NCI-H1694 (cell line): ENCODE data around the gene TMEM63C.

ENCODE experiments used
- DNase-seq: peaks from one replicate; lab custom pipeline; 2025; lab: John Stamatoyannopoulos, UW

Gene TMEM63C

DNA sequence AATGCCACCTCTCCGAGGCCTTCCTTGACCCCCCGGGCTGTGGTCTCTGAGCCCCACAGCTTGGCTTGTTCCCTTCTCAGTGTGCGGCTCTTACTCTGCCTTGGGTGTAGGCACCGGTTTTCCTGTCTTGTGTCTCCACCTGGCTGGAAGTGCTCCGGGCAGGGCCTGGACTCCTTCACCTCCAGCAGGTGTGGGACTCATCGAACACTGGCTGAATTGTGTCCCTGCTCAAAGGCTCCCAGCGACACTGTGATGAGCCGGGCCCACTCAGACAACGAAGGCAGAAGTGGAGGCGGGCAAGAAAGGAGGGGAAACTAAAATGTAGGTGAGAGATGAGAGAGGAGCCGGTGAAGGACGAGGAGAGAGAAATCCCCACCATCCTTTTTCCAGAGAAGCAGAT is 18.0 kb downstream of the TMEM63C start:
- DNase-seq = no peak

GRCh38 chr14:77200406-77200985 is 18.9 kb downstream of the TMEM63C start:
- peak; percentile 97 for DNase-seq

- DNase-seq = no peak
Measured at GRCh38 chr14:77201696-77202095, 20.1 kb downstream of the TMEM63C start.

DNA sequence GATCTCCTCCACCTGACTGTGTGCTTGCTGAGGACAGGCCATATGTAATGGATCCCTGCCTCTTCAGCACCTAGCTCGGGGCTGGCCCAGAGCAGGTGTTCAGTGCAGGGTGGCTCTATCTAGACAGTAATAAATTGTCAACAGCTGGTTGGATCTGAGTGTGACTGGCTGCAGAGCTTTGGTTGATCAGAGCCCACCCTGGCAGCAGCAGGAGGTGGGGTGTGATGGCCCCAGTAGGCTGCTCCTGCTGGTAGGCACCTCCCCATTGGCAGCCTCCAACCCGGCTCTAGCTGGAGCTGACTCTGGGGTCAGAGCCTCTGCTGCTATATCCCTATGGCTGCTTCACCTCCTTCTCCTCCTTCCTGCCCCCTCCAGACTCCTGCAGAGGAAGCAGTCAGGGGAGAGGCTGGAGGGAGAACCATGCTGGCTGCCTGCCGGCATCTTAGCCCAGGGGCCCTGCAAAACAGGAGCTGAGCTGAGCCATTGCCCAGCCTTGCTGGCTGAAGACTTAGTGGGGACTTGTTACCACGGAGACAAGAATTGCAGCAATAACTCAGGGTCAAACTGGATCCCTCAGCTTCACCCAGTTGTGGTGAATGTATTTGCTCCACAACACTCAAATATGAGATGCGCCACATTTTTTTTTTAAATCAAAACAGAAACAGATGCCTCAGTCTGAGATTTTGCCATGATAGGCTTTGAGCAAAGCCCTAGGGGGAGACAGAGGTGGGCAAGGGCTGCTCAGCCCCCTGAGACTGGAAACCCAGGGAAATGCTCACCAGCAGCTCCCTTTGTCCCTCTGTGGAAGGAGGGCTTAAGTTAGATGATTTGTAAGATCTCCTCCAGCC is 22.2 kb downstream of the TMEM63C start:
- peak; percentile 92 for DNase-seq

DNA sequence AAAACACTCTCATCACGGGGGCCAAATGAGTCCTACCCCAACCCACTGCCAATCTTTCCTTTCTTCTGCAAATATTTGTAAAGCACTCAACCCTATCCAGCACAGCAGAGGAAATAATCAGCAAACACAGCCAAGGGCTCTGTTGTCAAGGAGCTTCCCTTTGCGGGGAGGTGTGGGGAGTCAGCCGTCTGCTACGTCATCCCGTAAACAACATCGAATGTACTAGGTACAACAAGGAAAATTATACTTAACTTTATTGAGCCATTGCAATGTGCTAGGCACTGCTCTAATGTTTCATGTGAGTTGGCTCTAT is 22.8 kb downstream of the TMEM63C start:
- DNase-seq = peak; percentile 86

- no peak for DNase-seq
Measured at GRCh38 chr14:77204907-77205306, 23.3 kb downstream of the TMEM63C start.

DNA sequence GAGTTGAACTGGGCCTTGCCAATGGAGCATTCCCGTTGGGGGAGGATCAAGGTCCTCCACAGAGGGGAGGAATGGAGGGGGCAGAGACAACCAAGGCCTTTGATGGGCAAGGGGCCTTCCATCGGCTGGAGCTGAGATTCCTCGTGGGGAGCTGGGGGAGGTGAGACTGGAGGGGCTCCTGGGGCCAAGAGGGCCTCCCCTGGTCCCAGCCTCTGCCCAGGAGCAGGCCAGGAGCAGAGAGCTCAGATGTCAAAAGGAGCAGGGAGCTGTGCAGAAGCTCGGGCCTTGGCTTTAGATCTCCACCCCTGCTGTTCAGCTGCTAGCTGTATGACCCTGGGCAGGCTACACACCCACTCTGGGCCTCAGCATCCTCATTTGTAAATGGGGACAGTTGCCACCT is 24.0 kb downstream of the TMEM63C start:
- no peak for DNase-seq

DNA sequence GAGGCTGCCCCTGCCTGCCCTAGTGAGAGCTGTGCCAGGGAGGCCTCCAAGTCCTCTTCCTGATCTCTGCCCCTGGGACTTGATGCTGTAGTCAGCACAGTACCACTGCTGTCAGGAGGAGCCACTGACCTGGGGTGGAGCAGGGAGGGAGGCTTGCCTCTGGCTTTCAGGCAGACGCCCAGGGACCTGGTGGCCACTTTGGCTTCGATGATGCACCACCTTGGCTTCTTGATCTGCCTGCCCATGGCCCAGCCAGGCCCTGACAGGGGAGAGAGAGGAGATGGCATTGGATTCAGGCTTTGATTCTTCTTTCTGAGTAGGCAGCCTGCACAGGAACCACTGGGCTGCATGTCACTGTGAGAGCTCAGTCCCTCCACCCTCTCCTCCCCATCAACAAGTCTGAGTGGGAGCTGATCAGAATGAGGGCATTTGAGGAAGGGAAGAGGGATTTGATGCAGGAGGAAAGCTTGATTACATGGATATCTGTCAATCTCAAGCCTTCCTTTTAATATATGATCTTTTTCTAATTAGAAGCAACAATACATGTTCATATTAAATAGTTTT is 24.7 kb downstream of the TMEM63C start:
- DNase-seq = no peak

DNA sequence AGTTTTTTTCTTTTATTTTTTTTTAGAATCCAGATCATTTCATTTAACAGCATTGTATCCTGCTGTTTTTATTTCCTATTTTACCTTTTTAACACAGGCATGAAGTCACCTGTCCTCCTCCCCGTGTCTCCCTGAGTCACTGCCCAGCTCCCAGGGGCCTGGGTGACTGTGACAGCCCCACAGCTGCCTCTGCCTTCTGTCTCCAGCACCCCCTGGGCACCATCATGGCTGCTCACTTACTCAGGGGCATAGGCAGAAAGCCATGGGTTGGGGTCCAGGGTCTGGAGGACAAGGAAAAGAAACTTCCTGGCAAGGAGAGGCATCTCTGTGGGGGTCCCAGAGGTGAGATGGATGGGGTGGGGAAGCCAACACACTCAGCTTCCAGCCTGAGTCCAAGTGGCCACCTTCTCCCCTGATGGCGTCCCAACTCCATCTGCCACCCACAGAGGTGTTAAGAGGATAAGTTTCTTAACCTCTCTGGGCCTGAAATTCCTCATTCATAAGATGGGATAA is 25.3 kb downstream of the TMEM63C start:
- peak; percentile 44 for DNase-seq

DNA sequence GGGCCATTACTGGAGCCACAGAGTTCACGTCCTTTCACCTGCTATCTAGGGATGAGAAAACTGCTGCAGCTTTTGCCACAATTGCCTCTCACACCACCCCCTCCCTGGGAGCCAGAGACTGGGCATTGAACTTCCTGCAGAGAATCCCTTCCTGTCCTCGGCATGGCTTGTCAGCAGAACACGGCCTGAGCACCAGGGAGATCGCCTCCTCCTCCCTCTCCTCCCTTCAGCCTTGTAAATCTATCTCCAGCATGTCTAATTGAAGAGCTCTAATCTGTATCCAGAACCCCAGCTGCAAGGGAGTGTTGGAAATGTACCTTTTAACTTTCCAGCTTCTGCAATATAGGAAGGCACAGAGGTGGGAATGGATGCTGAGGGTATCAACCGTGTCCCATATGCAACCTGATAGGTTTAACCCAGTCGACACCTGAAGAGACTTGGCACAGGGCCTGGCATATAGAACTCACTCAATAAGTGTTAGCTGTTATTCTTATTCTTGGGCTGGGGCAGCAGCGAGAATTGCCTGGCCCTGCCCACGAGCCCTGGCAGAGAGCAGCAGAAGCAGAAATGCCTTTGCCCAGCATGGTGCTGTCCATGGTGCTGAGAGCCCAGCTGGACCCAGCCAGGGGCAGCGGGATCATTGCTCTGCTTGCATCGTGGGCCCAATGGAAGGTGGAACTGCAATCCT is 26.8 kb downstream of the TMEM63C start:
- no peak for DNase-seq

GRCh38 chr14:77208979-77209318 is 27.4 kb downstream of the TMEM63C start:
- DNase-seq = no peak

DNA sequence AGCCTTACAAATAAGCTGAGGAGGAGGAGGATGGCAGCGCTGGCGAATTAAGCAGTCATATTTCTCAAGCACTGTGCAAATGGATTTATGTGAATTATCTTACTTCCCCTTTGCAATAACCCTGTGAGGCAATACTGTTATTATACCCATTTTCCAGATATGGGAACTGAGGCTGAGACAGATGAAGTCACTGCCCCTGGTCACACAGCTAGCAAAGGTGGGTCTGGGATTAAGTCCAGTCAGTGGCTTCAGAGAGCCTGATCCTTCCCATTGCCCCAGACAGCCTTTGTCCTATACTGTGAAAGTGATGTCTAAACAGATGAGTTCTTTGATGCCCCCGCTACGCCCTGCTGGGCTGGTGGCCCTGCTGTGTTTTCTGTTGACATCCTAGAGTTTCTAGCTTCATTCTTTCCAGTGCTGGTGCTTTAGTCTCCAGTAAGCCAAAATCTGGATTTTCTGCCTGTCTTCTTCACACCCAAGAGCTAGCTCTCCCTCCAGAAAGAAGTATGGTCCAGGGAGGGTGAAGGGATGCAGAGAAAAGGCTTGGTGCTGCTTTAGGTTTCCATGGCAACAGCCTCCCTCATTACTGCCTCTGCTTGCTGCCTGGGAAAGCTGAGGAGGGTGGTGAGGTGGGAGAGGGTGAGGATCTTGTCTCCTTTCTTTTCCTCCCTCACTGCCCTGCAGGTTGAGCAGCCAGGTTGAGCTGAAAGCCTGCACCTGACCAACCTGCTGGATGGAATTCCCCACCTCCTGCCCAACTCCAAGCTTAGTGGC is 30.7 kb downstream of the TMEM63C start:
- DNase-seq = no peak

DNA sequence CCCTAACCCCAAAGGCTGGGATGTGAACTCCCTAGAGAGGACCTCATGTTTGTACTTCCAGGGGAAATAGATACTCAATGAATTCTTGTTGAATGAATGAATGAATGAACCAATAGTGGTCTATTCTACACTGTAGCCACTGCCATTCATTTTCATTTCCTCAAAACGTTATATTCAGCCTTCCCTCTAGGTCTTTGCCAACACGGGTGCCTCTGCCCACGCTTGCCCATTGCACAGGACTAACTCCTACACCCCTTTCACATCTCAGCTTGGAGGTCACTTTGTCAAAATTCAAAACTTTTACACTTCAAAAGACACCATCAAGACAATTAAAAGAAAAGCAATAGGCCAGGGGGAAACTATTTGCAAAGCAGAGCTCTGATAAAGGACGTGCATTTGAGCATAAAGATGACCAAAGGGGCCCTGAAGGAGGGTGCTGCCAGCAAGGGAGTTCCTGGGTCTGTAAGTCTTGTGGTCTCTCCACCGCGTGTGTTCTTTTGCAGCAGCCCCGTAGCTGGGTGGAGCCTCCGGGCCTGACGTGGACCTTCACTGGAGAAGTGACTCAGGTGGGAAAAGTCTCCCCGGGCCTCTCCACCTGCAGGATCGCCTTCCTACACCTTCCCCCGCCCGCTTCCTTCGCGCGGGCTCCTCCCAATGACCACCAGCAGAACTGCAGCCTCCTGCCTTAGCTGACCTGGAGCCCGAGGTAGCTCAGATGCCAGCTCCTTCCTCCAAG is 31.5 kb downstream of the TMEM63C start:
- DNase-seq = peak; percentile 66

GRCh38 chr14:77213679-77214016 is 32.0 kb downstream of the TMEM63C start:
- DNase-seq = no peak

GRCh38 chr14:77214216-77214615 is 32.6 kb downstream of the TMEM63C start:
- DNase-seq = no peak

DNA sequence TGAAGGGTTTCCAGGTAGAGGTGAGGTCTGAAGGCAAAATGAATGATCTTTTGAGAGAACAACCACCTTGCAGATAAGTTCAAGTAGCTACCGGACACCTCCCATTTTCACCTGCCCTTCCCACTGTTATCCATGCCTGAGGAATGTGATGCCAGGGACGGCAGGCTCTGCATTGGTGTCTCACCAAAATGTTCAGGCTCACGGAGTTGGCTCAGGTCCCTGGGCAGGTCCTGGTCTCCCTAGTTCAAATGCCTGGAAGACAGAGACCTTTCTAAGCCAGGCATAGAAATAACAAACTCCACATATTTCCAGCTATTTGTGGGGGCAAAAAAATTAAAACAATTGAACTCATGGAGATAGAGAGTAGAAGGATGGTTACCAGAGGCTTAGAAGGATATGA is 36.0 kb downstream of the TMEM63C start:
- no peak for DNase-seq

DNA sequence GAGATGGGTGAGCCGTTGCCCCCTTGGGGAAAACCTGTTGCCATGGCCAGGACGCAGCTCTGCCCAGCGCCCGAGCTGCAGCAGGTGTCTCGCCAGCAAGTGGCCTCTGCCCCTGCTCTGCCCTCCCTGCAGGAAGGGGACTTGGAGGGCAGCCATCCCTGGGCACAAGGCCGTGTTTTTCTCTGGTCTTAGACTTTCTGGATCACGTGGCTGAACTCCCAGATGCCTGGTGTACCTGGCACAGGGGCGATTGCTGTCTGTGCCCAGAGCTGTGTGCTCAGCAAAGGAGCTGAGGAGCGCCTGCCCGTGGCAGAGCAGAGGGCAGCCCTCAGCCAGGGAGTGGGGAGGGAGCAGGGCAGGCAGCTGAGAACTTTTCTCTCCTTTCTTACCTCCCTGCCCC is 38.0 kb downstream of the TMEM63C start:
- no peak for DNase-seq

DNA sequence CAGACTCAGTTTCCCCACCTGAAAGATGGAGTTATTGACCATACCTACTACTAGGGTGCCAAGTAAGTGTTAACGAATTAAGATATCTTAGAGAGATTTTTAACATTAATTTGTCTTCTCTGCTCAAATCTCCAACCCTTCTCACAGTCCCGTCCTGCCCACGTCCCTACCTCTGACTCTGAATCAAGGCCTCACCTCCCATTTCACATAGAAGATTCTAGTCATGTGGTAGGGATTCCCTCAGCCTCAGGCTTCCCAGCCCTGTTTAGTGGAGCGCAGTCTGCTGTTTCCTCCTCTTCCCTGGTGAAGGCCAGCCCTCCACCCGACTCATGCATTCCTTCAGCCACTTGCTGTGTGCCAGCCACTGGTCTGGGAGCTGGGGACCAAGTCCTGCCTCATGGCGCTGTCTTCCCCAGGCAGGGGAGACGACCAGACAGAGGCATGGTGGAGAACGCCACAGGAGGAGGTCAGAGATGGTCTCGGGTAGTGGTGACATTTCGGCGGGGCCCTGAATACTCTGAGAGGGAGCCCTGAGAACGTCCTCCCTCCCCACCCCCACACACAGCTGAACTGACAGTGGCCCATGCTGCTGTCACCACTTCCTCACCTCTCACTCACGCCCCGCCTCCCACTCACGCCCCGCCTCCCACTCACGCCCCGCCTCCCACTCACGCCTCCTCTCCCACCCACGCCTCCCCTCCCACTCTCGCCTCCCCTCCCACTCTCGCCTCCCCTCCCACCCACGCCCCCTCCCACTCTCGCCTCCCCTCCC is 38.8 kb downstream of the TMEM63C start:
- DNase-seq = no peak

GRCh38 chr14:77221241-77221871 is 39.8 kb downstream of the TMEM63C start:
- no peak for DNase-seq

GRCh38 chr14:77222546-77223225 is 41.1 kb downstream of the TMEM63C start:
- DNase-seq = no peak
